ENCODE data around the gene RPS17.
"Not testable (repeated sequence)": the region's sequence is repeated elsewhere in the genome, so short reads cannot be mapped to it uniquely, and the experiment has no call there.

- TF ChIP-seq EZH2 (IDR thresholded peaks at IDR 0.05; ENCODE audit: low read length, missing control alignments); CTCF (conservative IDR thresholded peaks at IDR 0.05 in 1 of 2, IDR thresholded peaks at IDR 0.05 in 1 of 2; ENCODE audit: low read depth in 1 of 2, low read length in 2 of 2): not testable (repeated sequence)
Observed at GRCh38 chr15:82507087-82507486, 33.2 kb downstream of the RPS17 start.
